GM12892 (cell line): ENCODE measurements around the gene SLCO3A1.

Source experiments
- POLR2A ChIP-seq: IDR thresholded peaks from 2 replicates; pipeline ENCODE4 v1.6.1; 2011; ENCODE audit warnings: low read depth, low read length, control low read depth
- POLR2AphosphoS5 ChIP-seq: IDR thresholded peaks from 2 replicates; pipeline ENCODE4 v1.6.1; 2011; ENCODE audit warnings: low read depth, low read length, control low read depth

DNA sequence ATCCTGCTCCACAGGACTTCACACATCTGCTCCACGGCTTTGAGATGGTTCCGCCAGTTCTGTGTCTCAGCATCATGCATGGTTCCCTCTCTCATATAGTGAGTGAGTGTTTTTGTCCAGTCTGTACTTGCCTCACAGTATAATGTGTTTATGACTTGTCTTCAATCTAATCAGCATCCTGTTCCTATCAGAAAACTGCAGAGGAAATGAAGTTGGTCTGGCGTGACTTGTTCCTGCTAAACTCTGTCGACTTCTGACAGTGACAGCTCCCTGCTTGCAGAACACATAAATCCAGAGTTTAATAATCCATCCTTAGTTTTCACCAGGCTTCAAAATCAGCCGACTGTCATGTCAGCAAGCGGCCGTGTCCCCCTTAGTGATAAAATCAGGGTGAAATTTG is 222.3 kb downstream of the SLCO3A1 start:
- no peak for TF ChIP-seq POLR2AphosphoS5
- TF ChIP-seq POLR2A, result no peak
